ENCODE data around the gene HNRNPF. TPM values are rescaled to one million over a fixed set of nuclear protein-coding genes. Genes with fewer than 3 reads are reported as not detected.
A peak's percentile ranks its signal among the peaks of the same experiment; 100 is the strongest.
"Not testable (repeated sequence)": the region's sequence is repeated elsewhere in the genome, so short reads cannot be mapped to it uniquely, and the experiment has no call there.

HNRNPF gene
- total RNA-seq, 1 donor from 2014 or later, result 516 TPM

DNA sequence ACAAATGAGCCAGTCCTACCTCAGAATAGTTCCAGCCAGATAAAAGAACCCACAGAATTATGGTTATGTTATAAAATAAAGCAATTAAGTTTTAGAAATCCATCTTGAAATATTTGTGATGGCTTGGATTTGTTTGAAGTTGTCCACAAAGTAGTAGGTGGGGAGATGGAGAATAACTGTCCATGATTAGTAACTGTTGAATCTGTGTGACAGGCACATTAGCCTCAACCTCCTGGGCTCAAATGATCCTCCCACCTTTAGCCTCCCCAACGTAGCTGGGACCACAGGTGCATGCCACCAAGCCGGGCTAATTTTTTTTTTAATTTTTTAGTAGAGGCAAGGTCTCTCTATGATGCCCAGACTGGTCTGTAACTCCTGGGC lies 10.1 kb downstream of the HNRNPF start:
- H3K4me3 Mint-ChIP-seq, result peak overlapping the region; percentile 90
- no peaks in the 10 kb centered on the region for H3K9me3 Mint-ChIP-seq
- DNase-seq, result no peak
- no peaks in the 10 kb centered on the region for H3K27me3 Mint-ChIP-seq
- H3K4me1 Mint-ChIP-seq, result peaks cover 74% of the 10 kb centered on the region
- H3K36me3 Mint-ChIP-seq (ENCODE audit: low read depth), result peaks cover 69% of the 10 kb centered on the region
- intact Hi-C loops (cut with micrococcal nuclease), result no loop called here
- H3K27ac Mint-ChIP-seq, result peak overlapping the region; percentile 85

DNA sequence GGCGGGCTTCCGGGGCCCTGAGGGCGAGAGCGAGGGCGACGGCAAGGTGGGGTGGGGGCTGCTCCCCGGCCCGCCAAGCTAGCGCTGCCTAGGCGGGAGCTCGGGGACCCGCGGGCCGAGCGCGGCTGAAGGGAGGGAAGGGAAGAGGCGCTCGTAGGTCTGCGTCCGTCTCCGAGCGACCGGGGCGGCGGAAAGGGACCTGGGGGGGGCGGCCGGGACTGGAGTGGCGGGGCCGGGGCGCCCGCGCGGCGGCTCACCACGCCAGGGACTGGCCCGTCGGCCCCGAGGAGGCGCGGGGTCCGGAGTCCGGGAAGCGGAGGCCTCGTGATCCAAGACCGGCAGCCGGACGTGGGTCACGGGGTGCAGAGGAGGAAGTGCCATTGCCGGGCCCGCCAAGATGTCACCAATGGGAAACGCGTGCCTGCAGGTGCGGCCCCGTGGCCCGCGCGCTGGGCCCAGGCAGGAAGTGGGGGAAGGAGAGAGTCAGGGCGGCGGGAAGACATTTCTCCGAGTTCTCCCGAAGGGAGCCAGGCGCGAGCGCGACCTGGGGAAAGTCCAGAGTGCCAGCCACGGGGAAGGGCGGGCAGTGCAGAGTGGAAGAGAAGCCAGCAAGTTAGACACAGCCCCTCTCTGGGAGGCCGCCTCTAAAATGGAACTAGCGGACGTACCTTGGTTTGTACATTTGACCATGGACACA lies 11.9 kb downstream of the HNRNPF start:
- Mint-ChIP-seq H3K4me3 (peak overlapping the region; percentile 90), H3K27ac (peak overlapping the region; percentile 93), H3K4me1 (peaks cover 72% of the 10 kb centered on the region), H3K27me3 (no peaks in the 10 kb centered on the region), H3K36me3 (ENCODE audit: low read depth) (peaks cover 70% of the 10 kb centered on the region), H3K9me3 (no peaks in the 10 kb centered on the region)
- intact Hi-C loops (cut with micrococcal nuclease), result loop anchor here (1.0 kb wide), 3 partner anchors 10 to 39 kb away; no protein-coding TSS in a partner anchor
- peak; percentile 95 for DNase-seq

DNA sequence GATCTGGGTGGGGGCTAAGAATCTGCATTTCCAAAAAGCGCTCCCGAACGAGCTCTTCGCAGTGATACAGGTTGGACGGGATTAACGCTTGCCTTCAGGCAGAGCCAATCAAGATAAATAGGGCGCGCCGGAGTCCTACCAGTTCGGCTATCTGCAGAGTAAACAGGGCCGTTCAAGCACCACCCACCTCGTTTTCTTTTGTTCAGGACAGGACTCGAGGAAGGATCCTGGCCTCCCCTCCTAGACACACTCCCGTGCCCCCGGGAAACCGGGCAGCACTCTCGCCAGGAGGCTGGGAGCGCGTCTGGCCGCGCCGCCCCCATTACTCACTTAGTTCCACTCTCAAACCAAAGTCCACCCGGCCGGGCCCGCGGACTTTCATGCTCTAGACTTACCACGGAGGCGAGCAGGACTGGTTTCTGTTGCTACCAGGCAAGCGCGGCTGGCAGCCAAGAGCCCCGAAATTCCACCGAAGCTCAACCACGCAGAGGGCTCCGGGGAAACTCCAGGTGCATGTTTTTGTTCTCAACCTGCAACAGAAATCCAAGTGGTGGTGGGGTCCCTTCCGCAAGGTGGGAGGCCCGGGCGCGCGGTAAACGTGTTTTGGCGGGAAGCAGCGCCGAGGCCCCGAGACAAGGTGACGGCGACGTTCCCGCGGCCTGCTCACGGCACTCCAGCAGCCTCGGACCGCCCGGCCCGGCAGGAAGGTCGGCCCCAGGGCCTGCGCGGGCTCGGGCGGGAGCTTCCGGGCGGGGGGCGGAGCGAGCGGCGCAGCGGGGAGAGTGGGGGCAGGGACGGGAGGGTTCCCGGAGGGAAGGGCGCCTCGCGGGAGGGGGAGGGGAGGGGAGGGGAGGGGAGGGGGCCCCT lies 12.7 kb downstream of the HNRNPF start:
- H3K4me1 Mint-ChIP-seq, result peaks cover 71% of the 10 kb centered on the region
- H3K9me3 Mint-ChIP-seq, result no peaks in the 10 kb centered on the region
- intact Hi-C loops (cut with micrococcal nuclease), result no loop called here
- peak overlapping the region; percentile 94 for H3K27ac Mint-ChIP-seq
- no peaks in the 10 kb centered on the region for H3K27me3 Mint-ChIP-seq
- peaks cover 72% of the 10 kb centered on the region for H3K36me3 Mint-ChIP-seq (ENCODE audit: low read depth)
- DNase-seq, result peak; percentile 93
- peak overlapping the region; percentile 90 for H3K4me3 Mint-ChIP-seq

DNA sequence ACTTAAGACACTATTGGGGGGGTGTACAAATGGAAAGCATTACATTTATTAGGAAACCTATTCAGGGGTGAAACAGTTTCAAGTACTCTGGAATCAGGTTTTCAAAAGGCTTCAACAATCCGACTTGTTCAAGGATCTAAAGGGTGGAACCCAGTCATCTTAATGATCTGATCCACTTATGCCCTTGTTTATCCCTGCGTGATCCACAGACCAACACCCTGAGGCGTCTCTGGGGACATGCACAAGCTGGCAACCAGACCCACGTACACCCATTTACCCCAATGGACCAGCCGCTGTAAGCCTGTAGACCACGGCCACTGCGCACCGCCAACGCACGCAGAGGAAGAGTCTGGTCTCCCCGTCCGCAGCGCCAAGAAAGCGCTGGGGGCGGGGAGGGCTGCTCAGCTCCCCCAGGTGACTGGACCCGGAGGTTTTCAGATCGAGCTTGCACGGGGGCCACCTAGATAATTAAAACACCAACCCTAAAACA lies 13.4 kb downstream of the HNRNPF start:
- Mint-ChIP-seq H3K4me1 (peaks cover 69% of the 10 kb centered on the region), H3K9me3 (no peaks in the 10 kb centered on the region), H3K36me3 (ENCODE audit: low read depth) (peaks cover 75% of the 10 kb centered on the region), H3K27ac (peak overlapping the region; percentile 94), H3K27me3 (no peaks in the 10 kb centered on the region), H3K4me3 (peak overlapping the region; percentile 90)
- intact Hi-C loops (cut with micrococcal nuclease), result loop anchor here (2.0 kb wide), 1 partner anchor 33 kb away; no protein-coding TSS in a partner anchor
- no peak for DNase-seq

DNA sequence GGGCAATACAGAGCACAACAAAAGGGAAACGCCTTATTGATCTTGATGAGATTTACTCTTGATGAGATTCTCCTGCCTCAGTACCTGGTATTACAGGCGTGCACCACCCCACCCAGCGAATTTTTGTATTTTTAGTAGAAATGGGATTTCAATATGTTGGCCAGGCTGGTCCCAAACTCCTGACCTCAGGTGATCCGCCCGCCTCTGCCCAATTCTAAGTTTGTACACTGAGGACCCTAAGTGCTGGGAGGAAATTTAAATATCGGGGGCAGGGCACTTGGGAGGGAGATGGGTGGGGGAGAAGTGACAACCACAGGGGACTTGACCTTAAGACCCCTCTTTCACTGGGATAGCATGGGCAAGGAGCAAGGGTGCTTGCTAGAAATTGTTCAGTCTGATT lies 14.1 kb downstream of the HNRNPF start:
- peak overlapping the region; percentile 90 for H3K4me3 Mint-ChIP-seq
- peaks cover 70% of the 10 kb centered on the region for H3K4me1 Mint-ChIP-seq
- H3K27ac Mint-ChIP-seq, result peak overlapping the region; percentile 94
- peaks cover 79% of the 10 kb centered on the region for H3K36me3 Mint-ChIP-seq (ENCODE audit: low read depth)
- no peak for DNase-seq
- no peaks in the 10 kb centered on the region for H3K9me3 Mint-ChIP-seq
- no peaks in the 10 kb centered on the region for H3K27me3 Mint-ChIP-seq
- intact Hi-C loops (cut with micrococcal nuclease), result loop anchor here (2.0 kb wide), 1 partner anchor 32 kb away; no protein-coding TSS in a partner anchor

DNA sequence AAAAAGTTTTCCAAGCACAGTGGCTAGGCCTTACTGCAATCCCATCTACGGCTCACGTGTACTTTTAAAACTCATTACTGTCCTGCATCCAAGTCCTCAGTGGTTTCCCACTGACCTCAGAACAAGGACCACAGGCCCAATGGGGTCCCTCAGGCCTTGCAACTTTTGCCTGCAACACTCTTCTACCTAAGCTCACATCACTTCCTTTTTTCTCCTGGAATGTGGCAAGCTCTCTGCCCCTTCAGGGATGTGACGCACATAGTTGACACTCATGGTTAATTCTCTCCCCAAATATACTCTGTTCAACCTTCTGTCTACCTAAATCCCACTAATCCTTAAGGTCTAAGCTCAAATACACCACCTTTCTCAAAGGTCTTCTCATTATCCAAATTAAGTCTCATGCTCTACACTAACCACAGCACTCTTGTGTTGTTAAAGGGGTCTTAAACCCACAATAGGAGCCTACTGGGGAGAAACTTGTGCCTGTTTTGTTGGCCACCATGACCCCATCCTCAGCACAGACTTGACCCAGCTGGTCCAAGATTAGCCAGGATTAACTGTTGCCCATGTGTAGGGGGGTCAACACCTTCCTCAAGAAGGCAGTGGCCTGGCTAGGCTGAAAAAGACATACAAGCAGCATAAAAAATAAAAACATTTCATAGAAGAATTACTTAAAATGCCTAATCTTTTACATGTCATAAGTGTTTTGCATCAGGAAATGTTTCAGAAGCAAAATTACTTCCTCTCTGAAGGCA lies 15.2 kb downstream of the HNRNPF start:
- H3K36me3 Mint-ChIP-seq (ENCODE audit: low read depth), result peaks cover 81% of the 10 kb centered on the region
- H3K27me3 Mint-ChIP-seq, result no peaks in the 10 kb centered on the region
- peak overlapping the region; percentile 63 for H3K27ac Mint-ChIP-seq
- peaks cover 65% of the 10 kb centered on the region for H3K4me1 Mint-ChIP-seq
- peak overlapping the region; percentile 6 for H3K4me3 Mint-ChIP-seq
- H3K9me3 Mint-ChIP-seq, result no peaks in the 10 kb centered on the region
- intact Hi-C loops (cut with micrococcal nuclease), result loop anchor here (2.0 kb wide), 1 partner anchor 31 kb away; no protein-coding TSS in a partner anchor
- no peak for DNase-seq

DNA sequence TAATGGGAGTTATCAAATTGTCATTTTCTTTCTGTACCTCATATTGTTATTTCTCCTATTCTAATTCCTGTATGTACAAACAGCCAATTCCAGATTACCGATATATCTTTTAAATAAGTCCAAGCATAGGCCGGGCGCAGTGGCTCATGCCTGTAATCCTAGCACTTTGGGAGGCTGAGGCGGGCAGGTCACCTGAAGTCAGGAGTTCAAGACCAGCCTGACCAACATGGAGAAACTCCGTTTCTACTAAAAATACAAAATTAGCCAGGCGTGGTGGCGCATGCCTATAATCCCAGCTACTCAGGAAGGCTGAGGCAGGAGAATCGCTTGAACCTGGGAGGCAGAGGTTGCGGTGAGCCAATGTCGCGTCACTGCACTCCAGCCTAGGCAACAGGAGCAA lies 15.8 kb downstream of the HNRNPF start:
- DNase-seq; H3K4me3 Mint-ChIP-seq; intact Hi-C loops (cut with micrococcal nuclease); H3K27me3 Mint-ChIP-seq; H3K9me3 Mint-ChIP-seq: not testable (repeated sequence)
- Mint-ChIP-seq H3K36me3 (ENCODE audit: low read depth) (peaks cover 84% of the 10 kb centered on the region), H3K27ac (peak overlapping the region; percentile 68), H3K4me1 (peaks cover 68% of the 10 kb centered on the region)

DNA sequence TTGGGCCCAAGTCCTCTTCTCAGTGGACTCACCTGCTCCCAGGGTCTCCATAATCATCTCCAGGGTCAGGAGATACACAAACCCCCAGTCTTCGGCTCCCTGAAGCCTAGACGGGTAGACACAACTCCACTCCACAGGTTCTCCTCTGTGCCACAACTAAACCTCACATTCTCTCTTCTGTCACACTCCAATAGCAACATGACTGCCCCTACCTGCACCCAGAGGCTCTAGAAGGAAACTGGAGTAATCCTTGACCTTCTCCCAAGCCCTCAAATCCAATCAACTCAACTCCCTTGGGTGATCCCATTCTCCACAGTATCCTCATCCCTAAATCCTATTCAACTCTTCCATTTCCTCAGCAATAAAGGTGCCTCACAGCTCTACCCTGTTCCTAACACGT lies 16.2 kb downstream of the HNRNPF start:
- Mint-ChIP-seq H3K27me3 (no peaks in the 10 kb centered on the region), H3K9me3 (no peaks in the 10 kb centered on the region), H3K36me3 (ENCODE audit: low read depth) (peaks cover 84% of the 10 kb centered on the region), H3K4me3 (peak overlapping the region; percentile 18), H3K4me1 (peaks cover 65% of the 10 kb centered on the region), H3K27ac (peak overlapping the region; percentile 68)
- intact Hi-C loops (cut with micrococcal nuclease), result no loop called here
- DNase-seq, result no peak

DNA sequence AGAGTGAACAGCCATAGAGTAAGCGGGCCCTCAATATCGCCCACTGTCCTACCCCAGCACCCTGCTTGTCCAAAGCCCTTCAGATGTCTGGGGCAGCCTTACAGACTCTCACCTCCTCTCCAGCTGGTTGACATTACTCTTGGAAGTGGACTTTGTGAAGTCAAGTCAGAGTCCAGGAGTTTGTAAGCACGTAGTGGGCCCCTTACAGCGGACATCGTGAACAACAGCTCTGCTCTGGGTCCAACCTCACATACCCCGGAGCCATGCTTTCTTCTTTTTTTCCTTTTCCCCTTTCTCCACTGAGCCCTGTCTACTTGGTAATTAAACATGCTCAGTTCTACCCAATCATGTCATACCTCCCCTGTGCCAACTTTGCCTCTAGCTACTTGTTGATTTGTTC lies 17.5 kb downstream of the HNRNPF start:
- intact Hi-C loops (cut with micrococcal nuclease), result no loop called here
- Mint-ChIP-seq H3K4me3 (no peak overlapping the region), H3K4me1 (peaks cover 72% of the 10 kb centered on the region), H3K36me3 (ENCODE audit: low read depth) (peaks cover 89% of the 10 kb centered on the region), H3K27me3 (no peaks in the 10 kb centered on the region), H3K27ac (no peak overlapping the region), H3K9me3 (no peaks in the 10 kb centered on the region)
- no peak for DNase-seq

DNA sequence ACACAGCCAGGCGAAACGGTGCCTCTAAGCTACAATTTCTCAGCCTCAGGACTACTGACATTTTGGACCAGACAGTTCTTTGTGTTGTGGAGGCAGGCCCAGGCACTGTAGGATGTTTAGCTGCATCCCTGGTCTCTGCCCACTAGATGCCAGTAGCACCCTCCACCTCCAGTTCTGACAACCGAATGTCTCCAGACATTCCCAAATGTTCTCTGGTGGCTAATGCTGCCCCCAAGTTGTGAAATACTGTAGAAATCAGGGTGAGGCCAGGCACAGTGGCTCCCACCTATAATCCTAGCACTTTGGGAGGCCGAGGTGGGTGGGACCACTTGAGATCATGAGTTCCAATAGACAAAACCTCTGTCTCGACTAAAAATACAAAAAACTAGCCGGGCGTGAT lies 18.2 kb downstream of the HNRNPF start:
- Mint-ChIP-seq H3K4me3 (no peak overlapping the region), H3K4me1 (peaks cover 67% of the 10 kb centered on the region)
- DNase-seq, result no peak

DNA sequence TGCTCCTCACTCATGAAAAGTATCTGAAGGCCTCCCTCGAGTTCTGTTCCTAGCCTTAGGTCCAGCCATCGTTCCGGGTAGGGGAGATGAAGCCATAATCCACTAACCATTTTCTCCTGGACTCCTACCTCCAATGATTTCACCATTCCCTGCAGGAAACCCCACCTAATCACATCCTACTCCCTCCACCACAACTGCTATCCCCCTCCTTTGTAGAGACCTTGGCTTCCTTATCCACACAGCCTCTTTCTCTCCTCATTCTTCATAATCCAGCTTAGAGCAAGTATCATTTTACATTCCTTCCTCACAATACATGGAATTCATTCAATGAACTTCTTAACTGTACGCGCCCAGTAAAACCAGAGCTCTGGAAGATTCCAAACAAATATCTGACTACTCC lies 18.7 kb downstream of the HNRNPF start:
- Mint-ChIP-seq H3K27me3 (no peaks in the 10 kb centered on the region), H3K27ac (peak overlapping the region; percentile 62), H3K4me3 (peak overlapping the region; percentile 19), H3K36me3 (ENCODE audit: low read depth) (peaks cover 86% of the 10 kb centered on the region), H3K4me1 (peaks cover 63% of the 10 kb centered on the region), H3K9me3 (no peaks in the 10 kb centered on the region)
- intact Hi-C loops (cut with micrococcal nuclease), result no loop called here
- DNase-seq, result no peak

More for the DNA sequence above, 18.2 kb downstream of the HNRNPF start:
- H3K36me3 Mint-ChIP-seq (ENCODE audit: low read depth), result peaks cover 86% of the 10 kb centered on the region
- no peaks in the 10 kb centered on the region for H3K9me3 Mint-ChIP-seq
- H3K27me3 Mint-ChIP-seq, result no peaks in the 10 kb centered on the region
- intact Hi-C loops (cut with micrococcal nuclease), result no loop called here
- H3K27ac Mint-ChIP-seq, result no peak overlapping the region

DNA sequence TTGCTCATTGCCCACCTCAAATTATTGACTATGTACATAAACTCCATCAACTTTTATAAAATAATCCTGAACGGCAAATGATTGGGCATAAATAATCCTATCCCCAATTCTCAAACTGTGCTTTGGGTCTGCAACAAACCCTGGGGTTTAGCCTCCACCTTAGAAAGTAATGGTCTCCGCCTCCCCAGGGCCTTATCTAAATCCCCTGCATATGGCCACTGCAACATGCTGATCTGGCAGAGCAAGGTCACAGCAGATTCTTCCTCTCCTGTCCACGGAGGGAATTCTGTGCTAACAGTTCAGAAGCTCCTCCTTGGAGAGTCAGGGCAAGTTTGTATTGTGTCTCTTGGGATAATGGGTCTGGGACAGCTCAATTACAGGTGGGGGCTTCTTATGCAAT lies 19.1 kb downstream of the HNRNPF start:
- no peak overlapping the region for H3K4me3 Mint-ChIP-seq
- peaks cover 83% of the 10 kb centered on the region for H3K36me3 Mint-ChIP-seq (ENCODE audit: low read depth)
- intact Hi-C loops (cut with micrococcal nuclease), result no loop called here
- no peaks in the 10 kb centered on the region for H3K27me3 Mint-ChIP-seq
- no peaks in the 10 kb centered on the region for H3K9me3 Mint-ChIP-seq
- peaks cover 58% of the 10 kb centered on the region for H3K4me1 Mint-ChIP-seq
- no peak for DNase-seq
- no peak overlapping the region for H3K27ac Mint-ChIP-seq

DNA sequence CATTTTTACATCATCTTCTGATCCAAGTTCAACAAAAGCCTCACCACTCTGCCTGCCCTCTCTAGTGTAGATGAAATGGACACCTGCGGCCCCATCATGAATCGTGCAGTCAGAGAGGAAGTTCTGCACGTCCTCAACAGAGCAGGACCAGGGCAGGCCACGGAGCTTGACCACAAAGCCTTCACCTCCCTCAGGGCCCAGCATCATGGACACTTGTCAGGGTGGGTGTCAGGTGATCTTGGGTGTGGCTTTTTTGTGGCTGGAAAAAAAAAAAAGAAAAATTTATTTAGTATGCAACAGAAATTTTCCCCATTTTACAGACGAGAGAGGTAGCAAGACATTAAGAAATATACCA lies 21.3 kb downstream of the HNRNPF start:
- Mint-ChIP-seq H3K9me3 (no peaks in the 10 kb centered on the region), H3K4me3 (no peak overlapping the region), H3K27ac (no peak overlapping the region), H3K27me3 (no peaks in the 10 kb centered on the region), H3K4me1 (peaks cover 43% of the 10 kb centered on the region), H3K36me3 (ENCODE audit: low read depth) (peaks cover 73% of the 10 kb centered on the region)
- intact Hi-C loops (cut with micrococcal nuclease), result no loop called here
- DNase-seq, result no peak

Data from activated CD4-positive, alpha-beta T cell treated with anti-CD3 and anti-CD28 coated beads, Interleukin-2, amount 10 ng/mL, durations not matched to agents 24 days and 14 days (primary cell).